Measurements from ENCODE around the gene MARCHF6.
"Not testable (repeated sequence)": the region's sequence is repeated elsewhere in the genome, so short reads cannot be mapped to it uniquely, and the experiment has no call there.

MARCHF6 gene

GRCh38 chr5:10377081-10377480, 23.6 kb downstream of the MARCHF6 start:
- DNase-seq (ENCODE audit: low read depth): no peak

GRCh38 chr5:10381803-10382202, 28.3 kb downstream of the MARCHF6 start:
- no peak for DNase-seq (ENCODE audit: low read depth)

GRCh38 chr5:10384483-10384882, 31.0 kb downstream of the MARCHF6 start:
- no peak for DNase-seq (ENCODE audit: low read depth)

GRCh38 chr5:10387690-10388089, 34.2 kb downstream of the MARCHF6 start:
- no peak for DNase-seq (ENCODE audit: low read depth)

GRCh38 chr5:10391130-10391529, 37.6 kb downstream of the MARCHF6 start:
- no peak for DNase-seq (ENCODE audit: low read depth)

DNA sequence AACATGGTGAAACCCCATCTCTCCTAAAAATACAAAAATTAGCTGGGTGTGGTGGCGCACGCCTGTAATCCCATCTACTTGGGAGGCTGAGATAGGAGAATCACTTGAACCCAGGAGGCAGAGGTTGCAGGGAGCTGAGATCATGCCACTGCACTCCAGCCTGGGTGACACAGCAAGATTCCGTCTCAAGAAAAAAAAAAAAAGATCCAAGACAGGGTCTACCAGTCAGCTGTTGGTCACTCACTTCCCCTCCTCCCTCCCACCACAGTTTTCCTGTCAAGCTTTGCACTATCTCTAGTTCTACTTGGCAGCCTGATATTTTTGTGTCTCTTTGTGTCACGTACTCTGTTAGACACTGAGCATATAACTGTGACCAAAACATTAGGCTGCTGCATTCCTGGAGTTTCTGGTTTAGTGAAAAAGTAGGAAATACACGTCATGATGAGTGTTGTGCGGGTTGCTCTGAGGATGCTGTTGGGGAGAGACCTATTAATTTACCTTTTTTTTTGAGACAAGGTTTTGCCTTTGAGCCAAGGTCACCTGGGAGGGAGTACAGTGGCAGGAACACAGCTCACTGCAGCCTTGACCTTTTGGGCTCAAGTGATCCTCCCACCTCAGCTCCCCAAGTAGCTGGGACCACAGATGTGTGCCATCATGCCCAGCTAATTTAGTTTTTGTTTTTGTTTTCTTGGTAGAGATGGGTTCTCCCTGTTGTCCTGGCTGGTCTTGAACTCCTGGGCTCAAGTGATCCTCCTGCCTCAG, 39.3 kb downstream of the MARCHF6 start:
- DNase-seq (ENCODE audit: low read depth): not testable (repeated sequence)

DNA sequence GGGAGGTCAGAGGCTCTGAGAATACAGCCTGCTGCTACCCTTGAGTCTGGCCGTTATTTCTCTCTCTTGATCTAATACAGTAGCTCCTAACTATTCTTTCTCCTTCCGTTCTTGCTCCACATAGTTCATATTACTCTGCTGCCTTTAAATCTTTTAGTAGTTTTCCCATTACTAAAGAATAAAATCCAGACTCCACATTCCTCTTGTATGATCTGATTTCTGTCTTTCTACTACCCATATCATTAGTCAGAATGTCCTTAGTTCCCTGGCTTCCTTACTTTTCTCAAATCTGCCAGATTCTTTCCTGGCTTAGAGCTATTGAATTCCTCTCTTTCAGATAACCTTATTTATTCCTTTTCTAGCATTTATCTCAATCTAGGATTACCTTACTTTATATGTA, 40.0 kb downstream of the MARCHF6 start:
- DNase-seq (ENCODE audit: low read depth): no peak

- no peak for DNase-seq (ENCODE audit: low read depth)
These were observed 43.1 kb downstream of the MARCHF6 start for GRCh38 chr5:10396552-10396951.

GRCh38 chr5:10399839-10400238, 46.3 kb downstream of the MARCHF6 start:
- no peak for DNase-seq (ENCODE audit: low read depth)

- DNase-seq (ENCODE audit: low read depth): no peak
These were observed 46.9 kb downstream of the MARCHF6 start for GRCh38 chr5:10400411-10400810.

- DNase-seq (ENCODE audit: low read depth): no peak
These were observed 47.3 kb downstream of the MARCHF6 start for GRCh38 chr5:10400831-10401230.

DNA sequence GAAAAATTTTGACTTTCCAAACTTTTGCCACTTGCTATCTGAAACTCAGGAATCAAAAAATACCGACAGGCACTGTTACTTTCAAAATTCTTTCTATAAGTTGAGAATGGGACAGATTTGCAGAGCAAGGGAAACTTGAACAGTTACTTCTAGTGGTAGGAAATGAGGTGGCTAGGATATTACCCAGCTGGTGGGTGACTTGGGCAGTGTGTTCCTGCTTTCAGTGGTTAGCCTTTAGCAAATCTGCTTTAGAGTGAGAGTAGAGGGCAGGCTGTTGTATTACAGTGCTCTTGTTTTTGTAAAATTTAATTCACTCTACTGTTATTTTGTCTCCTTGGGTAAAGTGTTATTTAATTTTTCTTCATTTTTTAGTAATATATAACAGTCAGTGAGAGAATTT, 48.0 kb downstream of the MARCHF6 start:
- no peak for DNase-seq (ENCODE audit: low read depth)

Data from stimulated activated CD8-positive, alpha-beta memory T cell treated with anti-CD3 and anti-CD28 coated beads, Interleukin-12 subunit alpha, Interleukin-12 subunit beta, amount 100 ng/mL, for 4 hours (primary cell).